Ishikawa (cell line): ENCODE measurements around the gene CFAP54.

ENCODE experiments used
- CEBPB ChIP-seq: IDR thresholded peaks from 2 replicates; pipeline ENCODE4 v1.6.1; 2012
- CREB1 ChIP-seq: IDR thresholded peaks from 2 replicates; pipeline ENCODE4 v1.6.1; 2012; ENCODE audit warnings: low read depth
- EGR1 ChIP-seq: IDR thresholded peaks from 2 replicates; pipeline ENCODE4 v1.6.1; 2012
- EP300 ChIP-seq: IDR thresholded peaks from 2 replicates; pipeline ENCODE4 v1.6.1; 2012; ENCODE audit warnings: borderline replicate concordance
- FOXM1 ChIP-seq: IDR thresholded peaks from 2 replicates; pipeline ENCODE4 v1.6.1; 2012; ENCODE audit warnings: low read depth, borderline replicate concordance
- NFIC ChIP-seq: IDR thresholded peaks from 2 replicates; pipeline ENCODE4 v1.6.1; 2012
- RAD21 ChIP-seq: IDR thresholded peaks from 2 replicates; pipeline ENCODE4 v1.6.1; 2012; ENCODE audit warnings: low read depth
- TAF1 ChIP-seq: IDR thresholded peaks from 2 replicates; pipeline ENCODE4 v1.6.1; 2012; ENCODE audit warnings: low read depth, mild to moderate bottlenecking
- TCF12 ChIP-seq: IDR thresholded peaks from 2 replicates; pipeline ENCODE4 v1.6.1; 2012; ENCODE audit warnings: low read depth
- TEAD4 ChIP-seq: IDR thresholded peaks from 2 replicates; pipeline ENCODE4 v1.6.1; 2012
- YY1 ChIP-seq: IDR thresholded peaks from 2 replicates; pipeline ENCODE4 v1.6.1; 2012; ENCODE audit warnings: low read depth
- ZBTB7A ChIP-seq: IDR thresholded peaks from 2 replicates; pipeline ENCODE4 v1.6.1; 2012; ENCODE audit warnings: low read depth
- TF ChIP-seq, protein P1 (sequence below): IDR thresholded peaks from 2 replicates; pipeline ENCODE4 v1.6.1; 2012
- TF ChIP-seq, protein P2 (sequence below): IDR thresholded peaks from 2 replicates; pipeline ENCODE4 v1.6.1; 2012; ENCODE audit warnings: low read depth, mild to moderate bottlenecking
- TF ChIP-seq, protein P3 (sequence below): IDR thresholded peaks from 2 replicates; pipeline ENCODE4 v1.6.1; 2012

The CFAP54 gene

DNA sequence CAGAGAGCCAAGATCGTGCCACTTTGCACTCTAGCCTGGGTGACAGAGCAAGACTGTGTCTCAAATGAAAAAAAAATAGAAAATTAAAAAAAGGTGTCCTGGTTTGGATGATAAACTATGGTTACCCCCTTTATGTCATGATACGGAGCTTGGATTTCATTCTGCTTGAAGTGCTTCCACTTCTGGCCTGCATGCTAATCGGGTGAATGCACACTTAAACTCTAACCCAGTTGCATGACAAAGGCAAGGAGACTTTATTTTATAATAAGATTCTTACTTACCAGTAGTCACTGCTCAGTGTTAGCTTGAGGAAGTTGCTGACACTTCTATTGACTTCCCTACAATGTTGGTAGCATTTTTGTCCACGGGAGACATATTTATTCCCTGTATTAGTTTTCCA lies 24.3 kb downstream of the CFAP54 start:
- TF ChIP-seq, protein P1, sequence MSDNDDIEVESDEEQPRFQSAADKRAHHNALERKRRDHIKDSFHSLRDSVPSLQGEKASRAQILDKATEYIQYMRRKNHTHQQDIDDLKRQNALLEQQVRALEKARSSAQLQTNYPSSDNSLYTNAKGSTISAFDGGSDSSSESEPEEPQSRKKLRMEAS: no peak
- TF ChIP-seq EGR1: no peak
- no peak for TF ChIP-seq TAF1

DNA sequence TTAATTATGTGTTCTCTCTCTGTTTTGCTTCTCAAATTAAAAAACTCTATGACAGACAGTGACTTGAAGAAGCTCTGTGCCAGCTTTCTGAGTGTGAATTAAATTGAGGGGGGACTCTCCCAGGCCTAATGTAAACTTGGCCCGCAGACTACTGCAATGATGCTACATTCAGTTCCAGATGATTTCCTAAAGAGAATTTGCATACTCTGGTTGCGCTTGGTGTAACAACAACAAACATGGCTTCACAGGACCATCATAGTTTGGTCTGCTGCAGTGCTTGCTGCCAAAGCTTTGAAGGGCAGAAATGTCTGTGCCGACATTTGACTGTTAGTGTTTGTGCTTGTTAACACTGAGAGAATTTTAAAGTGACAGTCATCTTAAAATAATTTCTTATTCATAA lies 25.0 kb downstream of the CFAP54 start:
- no peak for TF ChIP-seq NFIC

DNA sequence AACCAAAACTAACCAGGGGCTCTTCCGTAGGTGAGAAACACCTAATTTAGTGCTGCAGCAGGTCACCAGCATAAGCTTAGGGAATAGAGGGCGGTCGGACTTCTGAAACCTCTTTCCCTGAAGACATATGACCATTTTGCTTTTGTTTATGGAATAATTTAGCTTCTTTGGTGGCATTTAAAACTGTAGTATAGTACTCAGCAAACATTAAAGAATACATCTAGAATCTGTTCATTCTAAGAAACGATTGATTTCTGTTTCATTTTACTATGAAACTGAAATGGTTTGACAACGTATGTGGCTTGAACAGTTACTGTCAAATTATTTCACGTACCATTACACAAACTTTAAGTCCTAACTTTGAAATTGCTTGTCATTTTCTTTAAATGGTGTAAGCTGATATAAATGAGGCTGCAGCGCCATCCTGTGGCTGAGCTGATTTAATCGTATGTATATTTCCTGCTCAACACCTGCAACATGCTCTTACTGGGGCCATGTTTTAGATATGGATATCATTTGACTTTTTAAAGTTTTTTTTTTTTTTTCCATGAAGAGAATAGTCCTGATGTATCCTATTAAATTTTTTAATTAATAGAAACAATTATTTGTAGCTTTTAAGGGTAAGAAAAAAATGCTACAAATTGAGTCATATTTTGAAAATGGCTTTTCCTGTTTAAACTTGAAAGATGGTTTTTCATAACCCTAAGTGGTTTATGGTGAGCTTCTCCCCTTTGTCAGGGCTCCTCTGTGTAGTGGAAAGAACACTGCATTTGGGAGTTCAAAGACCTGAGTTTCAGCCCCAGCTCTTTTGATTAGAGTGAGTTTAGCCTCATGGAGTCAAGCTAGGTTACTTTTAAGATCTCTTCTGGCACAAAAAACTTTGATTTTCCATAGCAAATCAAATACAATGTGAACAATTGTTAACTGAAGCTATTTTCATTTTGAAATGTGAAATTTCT lies 27.4 kb downstream of the CFAP54 start:
- TF ChIP-seq, protein P2, sequence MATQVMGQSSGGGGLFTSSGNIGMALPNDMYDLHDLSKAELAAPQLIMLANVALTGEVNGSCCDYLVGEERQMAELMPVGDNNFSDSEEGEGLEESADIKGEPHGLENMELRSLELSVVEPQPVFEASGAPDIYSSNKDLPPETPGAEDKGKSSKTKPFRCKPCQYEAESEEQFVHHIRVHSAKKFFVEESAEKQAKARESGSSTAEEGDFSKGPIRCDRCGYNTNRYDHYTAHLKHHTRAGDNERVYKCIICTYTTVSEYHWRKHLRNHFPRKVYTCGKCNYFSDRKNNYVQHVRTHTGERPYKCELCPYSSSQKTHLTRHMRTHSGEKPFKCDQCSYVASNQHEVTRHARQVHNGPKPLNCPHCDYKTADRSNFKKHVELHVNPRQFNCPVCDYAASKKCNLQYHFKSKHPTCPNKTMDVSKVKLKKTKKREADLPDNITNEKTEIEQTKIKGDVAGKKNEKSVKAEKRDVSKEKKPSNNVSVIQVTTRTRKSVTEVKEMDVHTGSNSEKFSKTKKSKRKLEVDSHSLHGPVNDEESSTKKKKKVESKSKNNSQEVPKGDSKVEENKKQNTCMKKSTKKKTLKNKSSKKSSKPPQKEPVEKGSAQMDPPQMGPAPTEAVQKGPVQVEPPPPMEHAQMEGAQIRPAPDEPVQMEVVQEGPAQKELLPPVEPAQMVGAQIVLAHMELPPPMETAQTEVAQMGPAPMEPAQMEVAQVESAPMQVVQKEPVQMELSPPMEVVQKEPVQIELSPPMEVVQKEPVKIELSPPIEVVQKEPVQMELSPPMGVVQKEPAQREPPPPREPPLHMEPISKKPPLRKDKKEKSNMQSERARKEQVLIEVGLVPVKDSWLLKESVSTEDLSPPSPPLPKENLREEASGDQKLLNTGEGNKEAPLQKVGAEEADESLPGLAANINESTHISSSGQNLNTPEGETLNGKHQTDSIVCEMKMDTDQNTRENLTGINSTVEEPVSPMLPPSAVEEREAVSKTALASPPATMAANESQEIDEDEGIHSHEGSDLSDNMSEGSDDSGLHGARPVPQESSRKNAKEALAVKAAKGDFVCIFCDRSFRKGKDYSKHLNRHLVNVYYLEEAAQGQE: no peak
- TF ChIP-seq, protein P1: no peak
- TF ChIP-seq TAF1 (no peak), TCF12 (no peak), CEBPB (no peak), RAD21 (peak; percentile 88), YY1 (no peak), FOXM1 (no peak)

DNA sequence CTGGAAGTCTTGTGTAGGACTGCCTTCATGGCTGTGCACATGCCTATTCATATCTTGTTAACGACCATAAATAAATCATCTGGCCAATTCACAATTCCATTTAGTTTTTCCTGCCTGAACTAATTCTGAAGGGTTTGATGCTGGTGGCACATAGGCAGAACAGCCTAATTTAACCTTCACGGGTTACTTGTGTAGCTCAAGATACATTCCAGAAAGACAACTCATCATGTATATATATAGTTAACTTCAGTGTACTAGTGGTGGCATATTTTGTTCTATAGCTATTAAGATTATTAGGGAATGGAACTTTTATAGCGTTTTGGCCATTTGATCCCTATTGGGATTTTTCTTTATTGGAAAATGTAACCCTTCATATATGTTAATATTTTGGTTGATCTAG lies 31.4 kb downstream of the CFAP54 start:
- TF ChIP-seq EGR1 (no peak), NFIC (no peak), CREB1 (no peak), TCF12 (no peak), CEBPB (no peak), FOXM1 (no peak), ZBTB7A (no peak), YY1 (no peak), EP300 (no peak), TEAD4 (no peak), TAF1 (no peak), RAD21 (no peak)
- TF ChIP-seq, protein P2: no peak
- TF ChIP-seq, protein P3, sequence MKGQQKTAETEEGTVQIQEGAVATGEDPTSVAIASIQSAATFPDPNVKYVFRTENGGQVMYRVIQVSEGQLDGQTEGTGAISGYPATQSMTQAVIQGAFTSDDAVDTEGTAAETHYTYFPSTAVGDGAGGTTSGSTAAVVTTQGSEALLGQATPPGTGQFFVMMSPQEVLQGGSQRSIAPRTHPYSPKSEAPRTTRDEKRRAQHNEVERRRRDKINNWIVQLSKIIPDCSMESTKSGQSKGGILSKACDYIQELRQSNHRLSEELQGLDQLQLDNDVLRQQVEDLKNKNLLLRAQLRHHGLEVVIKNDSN: no peak
- TF ChIP-seq, protein P1: no peak

DNA sequence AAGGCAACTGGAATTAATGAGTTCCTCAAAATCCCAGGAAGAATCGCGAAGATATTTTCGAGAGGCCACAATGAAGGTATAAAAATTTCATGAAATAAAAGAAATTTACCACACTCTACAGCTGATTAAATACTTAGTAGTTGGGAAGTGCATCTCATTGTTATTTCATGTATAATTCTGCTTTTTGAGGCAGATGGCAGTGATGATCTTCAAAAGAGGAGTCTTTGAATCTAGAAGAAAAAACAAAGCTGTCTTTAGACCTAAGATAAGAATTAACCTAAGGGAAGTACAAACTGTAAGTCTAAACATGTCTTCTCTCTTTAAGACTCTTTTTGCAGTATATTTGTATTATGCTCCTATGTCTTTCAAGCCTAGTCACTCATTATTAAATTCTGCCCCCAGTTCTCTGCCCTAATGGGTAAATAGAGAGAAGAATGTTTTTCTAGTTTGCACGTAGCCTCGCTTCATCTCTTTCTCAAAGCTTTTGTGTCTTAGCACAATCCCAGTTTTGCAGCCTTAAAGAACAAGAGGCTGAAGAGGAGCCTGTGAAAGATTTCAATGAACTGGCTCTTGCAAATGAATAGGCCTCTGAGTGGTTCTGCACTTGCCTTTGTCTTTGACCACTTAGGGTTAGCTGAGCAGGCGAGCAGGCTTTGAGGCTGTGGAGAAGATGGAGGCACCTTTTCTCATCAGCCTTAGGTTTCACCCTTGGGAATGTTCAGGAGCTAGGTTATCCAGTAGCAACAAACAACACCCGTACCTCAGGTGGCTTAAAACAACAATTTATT lies 32.7 kb downstream of the CFAP54 start:
- TF ChIP-seq EP300 (no peak), TAF1 (no peak), CREB1 (no peak), TCF12 (no peak), FOXM1 (no peak), EGR1 (no peak), YY1 (no peak), ZBTB7A (no peak), RAD21 (no peak), NFIC (no peak), CEBPB (no peak), TEAD4 (no peak)
- TF ChIP-seq, protein P1: no peak
- TF ChIP-seq, protein P2: no peak
- TF ChIP-seq, protein P3: no peak
